ENCODE measurements around the gene RHBDD1.

RHBDD1 gene

DNA sequence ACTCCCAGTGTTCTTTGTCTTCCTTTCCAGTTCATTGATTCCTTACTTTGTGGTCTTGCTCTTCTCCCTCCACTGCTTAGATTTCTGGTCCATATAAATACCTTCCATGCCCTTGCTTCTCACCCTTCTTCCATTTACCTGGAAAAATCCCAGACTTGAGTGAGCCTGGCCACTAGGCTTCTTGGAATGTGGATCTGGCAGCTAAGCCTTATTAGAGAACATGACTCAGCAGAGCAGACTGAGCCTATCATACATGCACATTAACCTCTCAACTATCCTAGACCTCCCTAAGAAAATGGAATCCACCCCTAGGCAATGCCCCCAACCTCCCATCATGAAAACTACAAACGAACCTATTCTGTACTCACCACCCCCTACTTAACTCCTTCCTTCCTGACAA lies 127.7 kb downstream of the RHBDD1 start:
- Histone ChIP-seq H3K36me3 (replicated peaks in 1 of 2; ENCODE audit: control insufficient read depth in 2 of 2, insufficient read depth in 2 of 2, low read length in 2 of 2) (no peaks in the 10 kb centered on the region), H3K4me1 (ENCODE audit: control insufficient read depth in 2 of 2, insufficient read depth in 1 of 2, low read depth in 1 of 2, low read length in 2 of 2) (no peaks in the 10 kb centered on the region), H3K18ac (ENCODE audit: low read length) (no peak overlapping the region), H3K4ac (ENCODE audit: low read length) (no peak overlapping the region), H2BK5ac (ENCODE audit: low read length) (no peak overlapping the region), H2BK15ac (ENCODE audit: low read length) (no peak overlapping the region), H3K27ac (replicated peaks; ENCODE audit: low read length) (no peak overlapping the region), H3K4me2 (ENCODE audit: insufficient read depth, low read length, poor library complexity, severe bottlenecking) (no peak overlapping the region), H2BK120ac (ENCODE audit: low read depth, low read length) (no peak overlapping the region), H3K79me1 (ENCODE audit: low read depth, low read length) (no peaks in the 10 kb centered on the region), H2BK12ac (ENCODE audit: low read length) (no peak overlapping the region), H4K8ac (ENCODE audit: low read depth, low read length) (no peak overlapping the region), H3K9ac (ENCODE audit: low read depth, low read length, poor library complexity) (no peak overlapping the region), H3K14ac (ENCODE audit: low read length) (no peak overlapping the region), H2AK5ac (ENCODE audit: low read depth, low read length) (no peak overlapping the region), H4K91ac (ENCODE audit: low read depth, low read length, poor library complexity) (no peak overlapping the region), H3K4me3 (ENCODE audit: low read length in 2 of 2) (no peak overlapping the region), H3K23ac (ENCODE audit: low read depth, low read length, poor library complexity) (no peak overlapping the region), H3K9me3 (replicated peaks in 1 of 2; ENCODE audit: control insufficient read depth in 2 of 2, insufficient read depth in 1 of 2, low read depth in 1 of 2, low read length in 2 of 2) (peaks cover 0 to 7% of the 10 kb centered on the region in 2 donors), H2AFZ (ENCODE audit: low read length) (no peak overlapping the region), H3K27me3 (ENCODE audit: control insufficient read depth in 3 of 3, insufficient read depth in 3 of 3, low read depth in 1 of 3, low read length in 3 of 3) (no peaks in the 10 kb centered on the region)
- WGBS, 2 donors (ENCODE audit: extremely low coverage in 2 of 2, insufficient read length in 2 of 2, insufficient replicate concordance in 1 of 2) = no CpG with 5 or more reads among the region's 1 CpG
- no peak for DNase-seq (ENCODE audit: low spot score)

DNA sequence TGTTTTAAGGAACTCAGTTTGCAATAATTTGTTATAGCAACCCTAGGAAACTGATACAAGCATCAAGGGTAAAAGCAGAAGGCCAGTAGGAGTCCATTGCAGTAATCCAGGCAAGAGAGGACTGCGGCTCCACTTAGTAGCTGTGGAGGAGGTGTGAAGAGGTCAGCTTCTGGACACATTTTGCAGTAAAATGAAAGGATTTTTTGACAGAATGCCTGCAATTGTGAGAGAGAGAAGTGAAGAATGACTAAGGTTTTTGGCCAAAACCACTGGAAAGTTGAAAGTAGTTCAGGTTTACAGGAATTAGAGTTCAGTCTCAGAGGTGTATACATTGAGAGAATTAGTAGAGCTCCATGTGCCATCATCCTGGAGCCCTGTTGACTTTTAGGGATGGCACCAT lies 129.5 kb downstream of the RHBDD1 start:
- WGBS, 2 donors (ENCODE audit: extremely low coverage in 2 of 2, insufficient read length in 2 of 2, insufficient replicate concordance in 1 of 2) = no CpG with 5 or more reads among the region's 1 CpG
- Histone ChIP-seq H4K91ac (ENCODE audit: low read depth, low read length, poor library complexity) (no peak overlapping the region), H3K79me1 (ENCODE audit: low read depth, low read length) (no peaks in the 10 kb centered on the region), H3K23ac (ENCODE audit: low read depth, low read length, poor library complexity) (no peak overlapping the region), H2BK120ac (ENCODE audit: low read depth, low read length) (no peak overlapping the region), H3K14ac (ENCODE audit: low read length) (no peak overlapping the region), H3K18ac (ENCODE audit: low read length) (no peak overlapping the region), H2AFZ (ENCODE audit: low read length) (no peak overlapping the region), H3K27me3 (ENCODE audit: control insufficient read depth in 3 of 3, insufficient read depth in 3 of 3, low read depth in 1 of 3, low read length in 3 of 3) (no peaks in the 10 kb centered on the region), H2AK5ac (ENCODE audit: low read depth, low read length) (no peak overlapping the region), H2BK15ac (ENCODE audit: low read length) (no peak overlapping the region), H2BK12ac (ENCODE audit: low read length) (no peak overlapping the region), H3K36me3 (replicated peaks in 1 of 2; ENCODE audit: control insufficient read depth in 2 of 2, insufficient read depth in 2 of 2, low read length in 2 of 2) (no peaks in the 10 kb centered on the region), H3K9me3 (replicated peaks in 1 of 2; ENCODE audit: control insufficient read depth in 2 of 2, insufficient read depth in 1 of 2, low read depth in 1 of 2, low read length in 2 of 2) (no peaks in the 10 kb centered on the region), H3K4me3 (ENCODE audit: low read length in 2 of 2) (no peak overlapping the region), H3K27ac (replicated peaks; ENCODE audit: low read length) (no peak overlapping the region), H2BK5ac (ENCODE audit: low read length) (no peak overlapping the region), H4K8ac (ENCODE audit: low read depth, low read length) (no peak overlapping the region), H3K4me2 (ENCODE audit: insufficient read depth, low read length, poor library complexity, severe bottlenecking) (no peak overlapping the region), H3K4me1 (ENCODE audit: control insufficient read depth in 2 of 2, insufficient read depth in 1 of 2, low read depth in 1 of 2, low read length in 2 of 2) (no peaks in the 10 kb centered on the region), H3K9ac (ENCODE audit: low read depth, low read length, poor library complexity) (no peak overlapping the region), H3K4ac (ENCODE audit: low read length) (no peak overlapping the region)
- DNase-seq (ENCODE audit: low spot score) = no peak

DNA sequence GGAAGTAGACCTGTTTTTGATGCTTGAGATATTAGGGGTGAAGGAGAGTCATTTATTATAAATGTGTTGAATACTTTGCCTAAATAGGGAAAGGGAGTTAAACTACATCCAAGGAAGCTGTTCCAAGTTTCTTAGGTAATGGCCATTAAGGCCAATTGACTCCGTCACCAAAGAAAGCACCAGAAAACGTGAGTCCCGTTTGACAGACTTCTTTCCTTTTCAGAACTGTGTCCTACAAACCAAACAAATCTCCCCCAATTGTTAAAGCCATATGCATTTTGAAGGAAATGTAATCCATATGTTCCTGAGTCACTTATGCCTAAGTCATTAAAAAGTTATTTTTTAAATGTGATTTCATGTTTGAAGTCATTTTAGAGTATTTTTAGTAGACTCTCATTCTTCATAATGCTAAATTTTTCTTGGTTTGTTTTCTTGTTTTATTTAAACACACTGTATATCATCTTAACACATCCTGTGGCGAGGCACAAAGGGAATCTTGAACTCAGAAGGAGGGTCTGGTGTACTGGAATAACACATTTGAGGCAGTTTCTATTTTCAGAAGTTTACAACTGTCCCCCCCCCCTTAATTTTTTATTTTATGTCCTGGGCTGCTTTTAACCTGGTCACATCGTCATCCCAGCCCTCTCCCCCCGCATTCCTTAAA lies 133.7 kb downstream of the RHBDD1 start:
- Histone ChIP-seq H3K23ac (ENCODE audit: low read depth, low read length, poor library complexity) (no peak overlapping the region), H2AFZ (ENCODE audit: low read length) (no peak overlapping the region), H2BK120ac (ENCODE audit: low read depth, low read length) (no peak overlapping the region), H3K4me2 (ENCODE audit: insufficient read depth, low read length, poor library complexity, severe bottlenecking) (no peak overlapping the region), H2BK5ac (ENCODE audit: low read length) (no peak overlapping the region), H4K8ac (ENCODE audit: low read depth, low read length) (no peak overlapping the region), H4K91ac (ENCODE audit: low read depth, low read length, poor library complexity) (no peak overlapping the region), H3K4me3 (ENCODE audit: low read length in 2 of 2) (no peak overlapping the region), H3K27me3 (ENCODE audit: control insufficient read depth in 3 of 3, insufficient read depth in 3 of 3, low read depth in 1 of 3, low read length in 3 of 3) (no peaks in the 10 kb centered on the region), H2AK5ac (ENCODE audit: low read depth, low read length) (no peak overlapping the region), H3K4ac (ENCODE audit: low read length) (no peak overlapping the region), H3K4me1 (ENCODE audit: control insufficient read depth in 2 of 2, insufficient read depth in 1 of 2, low read depth in 1 of 2, low read length in 2 of 2) (no peaks in the 10 kb centered on the region), H3K79me1 (ENCODE audit: low read depth, low read length) (no peaks in the 10 kb centered on the region), H3K36me3 (replicated peaks in 1 of 2; ENCODE audit: control insufficient read depth in 2 of 2, insufficient read depth in 2 of 2, low read length in 2 of 2) (no peaks in the 10 kb centered on the region), H3K9ac (ENCODE audit: low read depth, low read length, poor library complexity) (no peak overlapping the region), H2BK15ac (ENCODE audit: low read length) (no peak overlapping the region), H3K27ac (replicated peaks; ENCODE audit: low read length) (no peak overlapping the region), H3K14ac (ENCODE audit: low read length) (no peak overlapping the region), H3K9me3 (replicated peaks in 1 of 2; ENCODE audit: control insufficient read depth in 2 of 2, insufficient read depth in 1 of 2, low read depth in 1 of 2, low read length in 2 of 2) (no peaks in the 10 kb centered on the region), H3K18ac (ENCODE audit: low read length) (no peak overlapping the region), H2BK12ac (ENCODE audit: low read length) (no peak overlapping the region)
- no CpG with 5 or more reads among the region's 6 CpGs for WGBS, 2 donors (ENCODE audit: extremely low coverage in 2 of 2, insufficient read length in 2 of 2, insufficient replicate concordance in 1 of 2)
- DNase-seq (ENCODE audit: low spot score) = no peak

DNA sequence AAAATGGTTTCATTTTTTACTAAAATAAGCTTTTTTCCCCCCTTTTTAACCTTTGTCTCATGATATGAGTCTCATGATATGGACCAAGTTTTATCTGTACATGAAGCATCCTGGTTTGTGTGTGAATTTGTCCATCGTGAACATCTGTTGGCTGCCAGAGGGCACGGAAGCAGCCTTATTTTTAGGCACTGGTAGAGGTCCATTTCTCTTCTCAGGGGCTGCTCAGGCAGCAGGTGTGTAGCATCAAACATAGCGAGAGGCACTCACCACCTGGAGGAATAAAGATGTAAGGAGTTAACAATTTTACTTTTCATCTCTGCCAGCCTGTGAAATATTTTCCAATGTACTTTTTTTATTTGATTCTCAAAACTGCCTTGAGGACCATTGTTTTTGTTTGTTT lies 134.5 kb downstream of the RHBDD1 start:
- DNase-seq (ENCODE audit: low spot score) = no peak
- no peak overlapping the region for H2BK12ac ChIP-seq (ENCODE audit: low read length)
- no peak overlapping the region for H2BK120ac ChIP-seq (ENCODE audit: low read depth, low read length)
- H2BK15ac ChIP-seq (ENCODE audit: low read length) = no peak overlapping the region
- no CpG with 5 or more reads among the region's 3 CpGs for WGBS, 2 donors (ENCODE audit: extremely low coverage in 2 of 2, insufficient read length in 2 of 2, insufficient replicate concordance in 1 of 2)
- no peaks in the 10 kb centered on the region for H3K79me1 ChIP-seq (ENCODE audit: low read depth, low read length)
- H3K27me3 ChIP-seq (ENCODE audit: control insufficient read depth in 3 of 3, insufficient read depth in 3 of 3, low read depth in 1 of 3, low read length in 3 of 3) = no peaks in the 10 kb centered on the region
- no peak overlapping the region for H3K27ac ChIP-seq (replicated peaks; ENCODE audit: low read length)
- no peaks in the 10 kb centered on the region for H3K4me1 ChIP-seq (ENCODE audit: control insufficient read depth in 2 of 2, insufficient read depth in 1 of 2, low read depth in 1 of 2, low read length in 2 of 2)
- H3K4ac ChIP-seq (ENCODE audit: low read length) = no peak overlapping the region
- no peak overlapping the region for H4K91ac ChIP-seq (ENCODE audit: low read depth, low read length, poor library complexity)
- no peak overlapping the region for H3K4me3 ChIP-seq (ENCODE audit: low read length in 2 of 2)
- no peak overlapping the region for H2BK5ac ChIP-seq (ENCODE audit: low read length)
- H2AK5ac ChIP-seq (ENCODE audit: low read depth, low read length) = no peak overlapping the region
- H3K9ac ChIP-seq (ENCODE audit: low read depth, low read length, poor library complexity) = no peak overlapping the region
- H4K8ac ChIP-seq (ENCODE audit: low read depth, low read length) = no peak overlapping the region
- H3K4me2 ChIP-seq (ENCODE audit: insufficient read depth, low read length, poor library complexity, severe bottlenecking) = no peak overlapping the region
- no peak overlapping the region for H3K18ac ChIP-seq (ENCODE audit: low read length)
- no peak overlapping the region for H2AFZ ChIP-seq (ENCODE audit: low read length)
- no peaks in the 10 kb centered on the region for H3K9me3 ChIP-seq (replicated peaks in 1 of 2; ENCODE audit: control insufficient read depth in 2 of 2, insufficient read depth in 1 of 2, low read depth in 1 of 2, low read length in 2 of 2)
- no peaks in the 10 kb centered on the region for H3K36me3 ChIP-seq (replicated peaks in 1 of 2; ENCODE audit: control insufficient read depth in 2 of 2, insufficient read depth in 2 of 2, low read length in 2 of 2)
- no peak overlapping the region for H3K14ac ChIP-seq (ENCODE audit: low read length)
- no peak overlapping the region for H3K23ac ChIP-seq (ENCODE audit: low read depth, low read length, poor library complexity)
